NCI-H1694 (cell line): ENCODE data around the gene SNX14.
"Not testable (repeated sequence)": the region's sequence is repeated elsewhere in the genome, so short reads cannot be mapped to it uniquely, and the experiment has no call there.

Experiments used
- DNase-seq: peaks from one replicate; lab custom pipeline; 2025; lab: John Stamatoyannopoulos, UW

SNX14 gene

GRCh38 chr6:85591207-85591606, 2.5 kb downstream of the SNX14 start:
- DNase-seq: no peak

DNA sequence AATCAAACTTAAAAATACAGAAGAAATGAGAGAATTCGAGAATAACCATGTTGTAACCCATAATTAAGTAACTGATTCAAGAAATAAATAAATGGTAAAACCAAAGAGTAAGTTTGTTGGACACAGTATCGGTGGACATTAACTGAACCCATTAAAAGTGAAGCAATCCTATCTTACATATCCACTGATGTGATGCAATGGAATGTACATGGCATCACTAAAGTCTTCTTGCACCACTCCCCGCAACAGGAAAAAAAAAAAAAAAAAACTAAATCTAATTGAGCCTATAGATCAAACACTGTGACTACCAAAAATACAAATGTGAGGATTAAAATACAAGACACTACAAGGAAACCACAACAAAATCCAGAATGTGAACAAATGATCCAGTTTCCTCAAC, 7.9 kb downstream of the SNX14 start:
- no peak for DNase-seq

DNA sequence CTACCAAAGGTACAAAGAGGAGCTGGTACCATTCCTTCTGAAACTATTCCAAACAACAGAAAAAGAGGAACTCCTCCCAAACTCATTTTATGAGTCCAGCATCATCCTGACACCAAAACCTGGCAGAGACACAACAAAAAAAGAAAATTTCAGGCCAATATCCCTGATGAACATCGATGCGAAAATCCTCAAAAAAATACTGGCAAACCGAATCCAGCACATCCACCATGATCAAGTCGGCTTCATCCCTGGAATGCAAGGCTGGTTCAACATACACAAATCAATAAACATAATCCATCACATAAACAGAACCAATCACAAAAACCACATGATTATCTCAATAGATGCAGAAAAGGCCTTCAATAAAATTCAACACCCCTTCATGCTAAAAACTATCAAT, 10.8 kb downstream of the SNX14 start:
- DNase-seq: not testable (repeated sequence)

GRCh38 chr6:85581572-85581971, 12.1 kb downstream of the SNX14 start:
- no peak for DNase-seq

GRCh38 chr6:85580878-85581267, 12.8 kb downstream of the SNX14 start:
- DNase-seq: no peak

GRCh38 chr6:85580118-85580877, 13.4 kb downstream of the SNX14 start:
- DNase-seq: no peak

DNA sequence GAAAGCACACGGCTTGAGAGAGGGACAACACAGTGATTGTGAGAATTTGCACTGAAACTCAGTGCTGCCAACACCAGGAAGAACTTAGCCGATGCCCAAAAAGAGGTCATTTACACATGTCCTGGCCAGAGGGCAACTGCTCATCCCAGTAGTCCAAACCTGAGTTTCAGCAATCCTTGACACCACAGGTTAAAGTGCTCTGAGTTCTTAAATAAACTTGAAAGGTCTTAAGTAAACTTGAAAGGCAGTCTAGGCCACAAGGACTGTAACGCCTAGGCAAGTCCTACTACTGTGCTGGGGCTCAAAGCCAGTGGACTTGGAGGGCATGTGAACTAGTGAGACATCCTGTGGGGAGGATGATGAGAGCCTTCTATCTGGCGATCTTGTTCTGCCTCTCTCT, 14.1 kb downstream of the SNX14 start:
- no peak for DNase-seq

DNA sequence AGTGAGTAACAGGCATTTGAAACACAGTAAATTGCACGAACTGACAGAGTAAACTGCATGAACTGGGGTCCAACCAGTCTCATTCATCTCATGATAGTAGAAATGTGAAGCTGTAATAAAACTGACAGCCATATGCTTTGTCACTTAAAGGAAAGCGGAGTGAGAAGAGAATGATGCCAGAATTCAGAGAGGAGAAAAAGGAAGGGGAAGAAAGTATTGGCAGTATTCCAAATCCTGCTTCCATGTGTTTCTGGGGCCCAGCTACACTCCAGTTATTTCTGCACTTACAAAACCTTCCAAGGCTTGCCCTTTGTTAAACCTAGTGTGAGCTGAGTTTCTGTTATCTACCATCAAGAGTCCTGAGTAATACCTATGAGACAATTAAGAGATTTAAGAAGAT, 17.2 kb downstream of the SNX14 start:
- no peak for DNase-seq

- no peak for DNase-seq
Observed at GRCh38 chr6:85574932-85575598, 18.6 kb downstream of the SNX14 start.

GRCh38 chr6:85569323-85569722, 24.3 kb downstream of the SNX14 start:
- no peak for DNase-seq

DNA sequence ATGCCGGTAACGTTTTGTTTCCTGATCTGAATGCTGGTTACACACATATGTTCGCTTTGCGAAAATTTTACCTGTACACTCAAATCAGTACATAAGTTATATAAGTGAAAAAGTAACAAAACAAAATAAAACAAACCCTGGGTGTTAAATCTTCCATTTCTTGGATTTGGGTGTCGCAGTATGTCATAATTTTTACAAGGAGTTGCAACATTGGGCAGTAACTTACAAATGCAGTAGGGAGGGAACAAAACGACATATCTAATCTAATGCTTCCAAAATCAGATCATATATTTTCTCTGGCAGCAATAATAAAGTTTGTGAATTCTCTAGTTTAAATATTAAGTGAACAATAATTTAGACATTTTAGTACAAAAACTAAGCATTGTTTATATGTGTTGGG, 25.2 kb downstream of the SNX14 start:
- DNase-seq: no peak

DNA sequence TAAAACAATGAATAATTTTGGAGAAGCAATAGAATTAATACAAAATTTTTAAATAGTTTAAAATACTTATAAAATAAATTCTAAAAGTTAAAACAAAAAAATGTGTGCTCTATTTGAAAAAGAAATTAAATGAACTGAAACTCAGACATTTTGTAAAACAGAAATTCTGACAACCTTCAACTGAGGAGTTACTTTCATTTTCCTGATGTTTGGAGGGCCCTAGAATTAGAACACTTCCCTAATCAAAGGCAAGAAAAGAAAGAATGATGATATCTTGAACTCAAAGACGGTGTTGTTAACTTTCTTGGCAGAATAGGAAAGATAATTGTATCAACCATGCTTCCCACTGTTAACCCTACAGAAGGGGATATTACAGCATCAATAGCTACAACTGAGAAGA, 27.9 kb downstream of the SNX14 start:
- DNase-seq: no peak

GRCh38 chr6:85564223-85564622, 29.4 kb downstream of the SNX14 start:
- DNase-seq: not testable (repeated sequence)

DNA sequence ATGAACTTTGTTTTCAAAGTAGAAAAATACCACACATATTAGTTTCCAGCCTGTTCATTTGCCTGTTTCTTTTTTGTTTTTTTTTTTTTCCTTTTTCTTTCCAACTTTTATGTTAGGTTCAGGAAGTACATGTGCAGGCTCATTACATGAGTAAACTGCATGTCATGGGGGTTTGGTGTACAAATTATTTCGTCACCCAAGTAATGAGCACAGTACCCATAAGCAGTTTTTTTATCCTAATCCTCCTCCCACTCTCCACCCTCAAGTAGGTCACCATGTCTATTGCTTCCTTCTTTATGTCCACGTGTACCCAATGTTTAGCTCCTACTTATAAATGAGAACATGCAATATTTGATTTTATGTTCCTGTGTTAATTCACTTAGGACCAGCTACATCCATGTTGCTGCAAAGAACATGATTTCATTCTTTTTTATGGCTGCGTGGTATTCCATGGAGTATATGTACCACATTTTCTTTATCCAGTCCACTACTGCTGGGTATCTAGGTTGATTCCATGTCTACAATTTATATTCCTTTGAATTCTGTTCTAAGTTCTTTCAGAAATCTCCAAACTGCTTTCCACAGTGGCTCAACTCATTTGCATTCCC, 31.8 kb downstream of the SNX14 start:
- DNase-seq: no peak

DNA sequence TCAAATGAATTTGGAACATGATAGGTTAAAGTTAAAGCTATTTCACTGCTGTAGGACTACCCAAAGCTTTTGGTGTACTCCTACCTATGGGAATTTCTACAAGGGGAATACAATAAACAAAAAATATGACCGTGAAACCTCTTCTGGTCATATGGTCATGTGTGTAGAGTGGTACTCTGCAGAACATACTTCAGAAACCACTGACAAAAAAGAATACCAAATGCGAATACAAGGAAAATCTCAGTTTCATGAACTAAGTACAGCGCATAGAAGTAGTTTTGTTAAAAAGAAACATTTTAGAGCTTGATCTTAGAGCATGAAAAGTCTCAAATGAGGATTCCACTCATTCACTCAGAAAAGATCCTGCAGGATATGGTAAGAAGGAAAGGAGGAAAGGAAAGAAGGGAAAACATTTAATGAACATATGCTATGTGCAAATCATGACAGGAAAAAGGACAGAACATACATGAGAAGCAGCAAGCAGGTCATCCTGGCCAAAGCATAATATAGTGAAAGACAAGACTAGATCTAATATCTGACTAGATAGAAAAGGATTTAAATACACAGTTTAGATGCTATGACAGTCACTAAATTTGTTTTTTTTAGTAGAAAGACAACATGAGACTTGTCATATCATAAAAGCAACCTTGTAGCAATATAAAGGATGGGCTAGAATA, 36.5 kb downstream of the SNX14 start:
- no peak for DNase-seq

GRCh38 chr6:85552652-85553051, 41.0 kb downstream of the SNX14 start:
- no peak for DNase-seq

GRCh38 chr6:85551264-85551663, 42.4 kb downstream of the SNX14 start:
- DNase-seq: no peak

- DNase-seq: no peak
Observed at GRCh38 chr6:85547719-85548118, 45.9 kb downstream of the SNX14 start.

DNA sequence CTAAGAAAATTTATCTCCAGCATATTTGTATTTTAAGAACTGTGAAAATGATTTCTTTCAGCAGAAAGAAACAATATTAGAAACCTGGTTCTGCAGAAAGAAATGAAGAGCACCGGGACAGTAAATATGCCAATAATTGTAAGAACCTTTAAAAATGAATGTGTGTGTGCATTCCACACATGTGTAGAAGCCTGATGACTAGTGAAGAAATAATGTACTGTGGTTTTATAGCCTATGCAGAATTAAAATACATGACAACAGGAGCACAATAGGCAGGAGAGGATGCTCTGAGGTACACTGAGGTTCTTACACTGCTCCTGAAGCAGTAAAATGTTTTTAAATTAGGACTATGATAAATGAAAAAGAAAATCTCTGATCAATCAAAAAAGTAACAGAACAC, 48.9 kb downstream of the SNX14 start:
- DNase-seq: no peak

GRCh38 chr6:85537055-85537494, 56.6 kb downstream of the SNX14 start:
- no peak for DNase-seq

DNA sequence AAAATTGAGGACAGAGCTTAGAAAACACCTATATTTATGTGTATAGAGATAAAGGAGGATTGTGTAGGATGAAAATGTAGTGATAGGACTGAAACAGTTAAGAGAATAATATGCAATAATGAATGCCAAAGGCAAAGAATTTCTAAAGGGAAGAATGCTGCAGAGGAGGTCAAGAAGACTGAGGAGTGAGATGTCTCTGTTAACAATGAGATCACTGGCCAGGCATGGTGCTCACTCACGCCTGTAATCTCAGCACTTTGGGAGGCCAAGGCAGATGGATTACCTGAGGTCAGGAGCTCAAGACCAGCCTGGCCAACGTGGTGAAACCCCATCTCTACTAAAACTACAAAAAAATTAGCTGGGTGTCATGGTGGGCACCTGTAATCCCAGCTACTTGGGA, 69.4 kb downstream of the SNX14 start:
- DNase-seq: not testable (repeated sequence)

- DNase-seq: no peak
Observed at GRCh38 chr6:85516168-85516567, 77.5 kb downstream of the SNX14 start.
